Spleen (tissue), 11 donors: ENCODE results near the gene FCRL3. TPM values are rescaled to one million over a fixed set of nuclear protein-coding genes. Genes with fewer than 3 reads are reported as not detected.

ENCODE experiments used
- DNase-seq: peaks from one replicate; pipeline ENCODE4 v3.0.0-alpha.2; 2020
- H3K27ac ChIP-seq, 8 donors: fragments of 200-600 bp; sonication (generic) in 7 of 8; 1 replicate in 4 of 8; 2 replicates in 4 of 8; pipeline versions ENCODE4 v1.5.0 to v1.8.0; 2016 to 2021; ENCODE audit warnings: inconsistent platforms in 4 of 8, mild to moderate bottlenecking in 4 of 8, moderate library complexity in 1 of 8
- H3K27me3 ChIP-seq, 7 donors: fragments of 200-600 bp; sonication (generic) in 6 of 7; replicated peaks in 1 of 7; 1 replicate in 4 of 7; 2 replicates in 3 of 7; pipeline versions ENCODE4 v1.5.0 to v1.8.0; 2016 to 2021; ENCODE audit warnings: inconsistent platforms in 3 of 7, mild to moderate bottlenecking in 1 of 7
- H3K36me3 ChIP-seq, 6 donors: fragments of 200-600 bp; sonication (generic) in 5 of 6; 1 replicate in 4 of 6; 2 replicates in 2 of 6; pipeline versions ENCODE4 v1.5.0 to v1.8.0; 2016 to 2021; ENCODE audit warnings: inconsistent platforms in 2 of 6
- H3K4me1 ChIP-seq, 6 donors: fragments of 200-600 bp; sonication (generic) in 5 of 6; 1 replicate in 3 of 6; 2 replicates in 3 of 6; pipeline versions ENCODE4 v1.5.0 to v1.8.0; 2016 to 2021; ENCODE audit warnings: inconsistent platforms in 3 of 6
- H3K4me3 ChIP-seq, 8 donors: fragments of 200-600 bp; sonication (generic) in 7 of 8; 1 replicate in 4 of 8; 2 replicates in 4 of 8; pipeline versions ENCODE4 v1.5.0 to v1.8.0; 2016 to 2021; ENCODE audit warnings: inconsistent platforms in 4 of 8, mild to moderate bottlenecking in 4 of 8, moderate library complexity in 2 of 8
- H3K9me3 ChIP-seq, 8 donors: fragments of 200-600 bp; sonication (generic) in 7 of 8; 1 replicate in 4 of 8; 2 replicates in 4 of 8; pipeline versions ENCODE4 v1.5.0 to v1.8.0; 2016 to 2021; ENCODE audit warnings: inconsistent platforms in 4 of 8
- POLR2A ChIP-seq, 3 donors: fragments of 450-650 bp; IDR thresholded peaks; one replicate each; pipeline ENCODE4 v1.5.1; 2017; ENCODE audit warnings: antibody characterized with exemption in 3 of 3, mild to moderate bottlenecking in 1 of 3
- POLR2AphosphoS5 ChIP-seq, 3 donors: sonication (generic); formaldehyde crosslinking; IDR thresholded peaks; one replicate each; pipeline ENCODE4 v1.5.1; 2017; ENCODE audit warnings: antibody characterized with exemption in 3 of 3
- WGBS, 5 donors: extraction: QIAGEN DNeasy Blood & Tissue Kit in 3 of 5; methylation state at CpG; one replicate each; pipeline versions ENCODE4 v1.1.5 to v1.1.7; 2013 to 2018; 5-methylcytosine and 5-hydroxymethylcytosine counted together
- intact Hi-C: fragments of 100-400 bp; cut with DNase I; formaldehyde crosslinking; loops from one replicate; pipeline ENCODE4 v1.15.0; 2023; ENCODE audit warnings: low total_unique reads
- polyA plus RNA-seq, 3 donors: library from polyadenylated mRNA; stranded (reverse); fragments of 200-250 nt; gene quantifications; one replicate each; pipeline ENCODE4 v1.2.1, GENCODE V29; 2013
- total RNA-seq, 7 donors: library from RNA; depleted of rRNA in 3 of 7; stranded (reverse); fragments of >200 nt in 3 of 7; fragmentation: NEBNext Ultra II Directional in 4 of 7; extraction: Animal tissue kit (Norgen Biotek cat#: 25700) in 4 of 7; gene quantifications; one replicate each; pipeline versions ENCODE4 v1.1.0 to v1.2.1, GENCODE V29; 2016 to 2021
- TF ChIP-seq, protein P1 (sequence below), 11 experiments: fragments of 200-600 bp in 7 of 11; fragments of 450-650 bp in 4 of 11; sonication (generic) in 4 of 11; IDR thresholded peaks in 8 of 11; conservative IDR thresholded peaks in 3 of 11; 1 replicate in 7 of 11; 2 replicates in 4 of 11; pipeline versions ENCODE4 v1.4.0 to v1.8.0; 2016 to 2021; ENCODE audit warnings: antibody characterized with exemption in 11 of 11, inconsistent platforms in 4 of 11, mild to moderate bottlenecking in 1 of 11
- donor health status: healthy with polysubstance abuse.
- donor health status: DM: no; HTN: no; CAD: no; lungs with moderate emphysema.
- donor health status: DM: no; HTN: no; CAD: no.
- donor health status: Bipolar disorder and iron deficiency.
- donor health status: healthy.
- donor health status: DM: no; HTN: no; CAD: no.
- donor health status: DM: yes; HTN: yes; CAD: no.

The FCRL3 gene
- total and polyA plus RNA-seq, 10 donors: 24.0 to 110 (median 55.8) TPM

DNA sequence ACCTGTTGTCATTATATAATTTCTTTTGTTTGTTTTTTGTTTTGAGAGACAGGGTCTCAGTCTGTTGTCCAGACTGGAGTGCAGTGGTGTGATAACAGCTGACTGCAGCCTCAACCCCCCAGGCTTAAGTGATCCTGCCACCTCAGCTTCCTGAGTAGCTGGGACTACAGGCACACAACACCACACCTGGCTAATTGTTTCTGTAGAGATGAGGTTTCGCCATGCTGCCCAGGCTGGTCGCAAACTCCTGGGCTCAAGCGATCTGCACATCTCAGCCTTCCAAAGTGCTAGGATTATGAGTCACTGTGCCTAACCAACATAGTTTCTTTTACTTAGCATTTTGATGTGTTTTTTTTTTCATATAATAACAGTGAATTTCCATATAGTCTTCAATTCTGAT is 52.3 kb downstream of the FCRL3 start:
- Histone ChIP-seq H3K9me3 (no peaks in the 10 kb centered on the region), H3K4me3 (no peak overlapping the region), H3K27ac (no peak overlapping the region), H3K4me1 (peaks cover 3 to 39% (median 28%) of the 10 kb centered on the region in 6 donors), H3K36me3 (no peaks in the 10 kb centered on the region), H3K27me3 (no peaks in the 10 kb centered on the region)
- WGBS, 5 donors: 87 to 91% (median 88%) methylated on average over 3 of the region's 3 CpGs
- TF ChIP-seq POLR2A (IDR thresholded peaks at IDR 0.05) (no peak), POLR2AphosphoS5 (IDR thresholded peaks at IDR 0.05) (no peak)
- TF ChIP-seq, protein P1, sequence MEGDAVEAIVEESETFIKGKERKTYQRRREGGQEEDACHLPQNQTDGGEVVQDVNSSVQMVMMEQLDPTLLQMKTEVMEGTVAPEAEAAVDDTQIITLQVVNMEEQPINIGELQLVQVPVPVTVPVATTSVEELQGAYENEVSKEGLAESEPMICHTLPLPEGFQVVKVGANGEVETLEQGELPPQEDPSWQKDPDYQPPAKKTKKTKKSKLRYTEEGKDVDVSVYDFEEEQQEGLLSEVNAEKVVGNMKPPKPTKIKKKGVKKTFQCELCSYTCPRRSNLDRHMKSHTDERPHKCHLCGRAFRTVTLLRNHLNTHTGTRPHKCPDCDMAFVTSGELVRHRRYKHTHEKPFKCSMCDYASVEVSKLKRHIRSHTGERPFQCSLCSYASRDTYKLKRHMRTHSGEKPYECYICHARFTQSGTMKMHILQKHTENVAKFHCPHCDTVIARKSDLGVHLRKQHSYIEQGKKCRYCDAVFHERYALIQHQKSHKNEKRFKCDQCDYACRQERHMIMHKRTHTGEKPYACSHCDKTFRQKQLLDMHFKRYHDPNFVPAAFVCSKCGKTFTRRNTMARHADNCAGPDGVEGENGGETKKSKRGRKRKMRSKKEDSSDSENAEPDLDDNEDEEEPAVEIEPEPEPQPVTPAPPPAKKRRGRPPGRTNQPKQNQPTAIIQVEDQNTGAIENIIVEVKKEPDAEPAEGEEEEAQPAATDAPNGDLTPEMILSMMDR (IDR thresholded peaks at IDR 0.05 in 8 of 11, conservative IDR thresholded peaks at IDR 0.05 in 3 of 11): no peak
- DNase-seq: no peak
- intact Hi-C loops: no loop called here

DNA sequence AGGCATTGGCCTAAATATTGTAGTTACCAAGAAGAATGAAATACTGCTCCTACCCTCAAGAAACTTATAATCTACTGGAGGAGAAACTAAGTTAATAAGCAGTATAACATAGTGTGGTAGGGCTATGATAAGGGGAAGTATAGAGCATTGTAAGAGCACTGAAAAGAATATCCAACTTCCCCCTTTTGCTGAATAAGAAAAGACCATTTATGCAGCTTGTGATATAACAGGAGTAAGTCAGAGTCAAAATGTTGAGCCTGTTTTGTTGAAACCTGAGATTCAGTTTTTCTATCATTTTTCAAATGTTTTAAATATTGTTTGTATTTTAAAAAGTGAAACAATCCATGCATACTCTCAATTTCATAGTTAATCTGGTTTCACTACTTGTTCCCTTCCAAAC is 54.4 kb downstream of the FCRL3 start:
- Histone ChIP-seq H3K4me3 (no peak overlapping the region), H3K27me3 (no peaks in the 10 kb centered on the region), H3K4me1 (peaks cover 3 to 17% (median 9%) of the 10 kb centered on the region in 6 donors), H3K27ac (no peak overlapping the region), H3K36me3 (no peaks in the 10 kb centered on the region), H3K9me3 (no peaks in the 10 kb centered on the region)
- no peak for DNase-seq
- TF ChIP-seq, protein P1 (IDR thresholded peaks at IDR 0.05 in 8 of 11, conservative IDR thresholded peaks at IDR 0.05 in 3 of 11): no peak
- TF ChIP-seq POLR2AphosphoS5 (IDR thresholded peaks at IDR 0.05) (no peak), POLR2A (IDR thresholded peaks at IDR 0.05) (no peak)
- intact Hi-C loops: no loop called here

DNA sequence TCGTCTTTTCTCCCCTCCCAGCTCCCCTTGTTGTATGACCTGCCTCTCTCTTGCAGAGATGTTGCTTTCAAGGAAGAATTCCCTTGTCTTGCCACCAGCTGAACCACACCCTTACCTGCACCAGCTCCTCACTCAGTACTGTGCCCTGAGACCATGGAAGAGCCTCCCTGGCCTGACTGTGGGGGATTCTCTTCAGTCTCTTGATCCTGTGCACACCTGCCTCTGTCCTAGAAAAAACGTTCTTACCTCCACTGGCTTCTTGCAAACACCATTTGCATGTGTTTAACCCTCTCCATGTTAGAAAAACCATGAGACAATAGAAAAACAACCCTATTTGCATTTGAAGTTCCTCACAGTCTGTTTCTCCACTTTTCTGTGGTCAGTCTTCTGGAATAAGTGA is 59.4 kb downstream of the FCRL3 start:
- no peaks in the 10 kb centered on the region for H3K9me3 ChIP-seq
- WGBS, 5 donors: 50 to 68% (median 60%) methylated on average over 2 of the region's 2 CpGs
- H3K36me3 ChIP-seq: no peaks in the 10 kb centered on the region
- no peaks in the 10 kb centered on the region for H3K27me3 ChIP-seq
- TF ChIP-seq, protein P1 (IDR thresholded peaks at IDR 0.05 in 8 of 11, conservative IDR thresholded peaks at IDR 0.05 in 3 of 11): no peak
- no peak for TF ChIP-seq POLR2AphosphoS5 (IDR thresholded peaks at IDR 0.05)
- no peak overlapping the region for H3K4me3 ChIP-seq
- H3K27ac ChIP-seq: no peak overlapping the region
- peaks cover 3 to 10% (median 5%) of the 10 kb centered on the region in 6 donors for H3K4me1 ChIP-seq
- DNase-seq: no peak
- intact Hi-C loops: no loop called here

DNA sequence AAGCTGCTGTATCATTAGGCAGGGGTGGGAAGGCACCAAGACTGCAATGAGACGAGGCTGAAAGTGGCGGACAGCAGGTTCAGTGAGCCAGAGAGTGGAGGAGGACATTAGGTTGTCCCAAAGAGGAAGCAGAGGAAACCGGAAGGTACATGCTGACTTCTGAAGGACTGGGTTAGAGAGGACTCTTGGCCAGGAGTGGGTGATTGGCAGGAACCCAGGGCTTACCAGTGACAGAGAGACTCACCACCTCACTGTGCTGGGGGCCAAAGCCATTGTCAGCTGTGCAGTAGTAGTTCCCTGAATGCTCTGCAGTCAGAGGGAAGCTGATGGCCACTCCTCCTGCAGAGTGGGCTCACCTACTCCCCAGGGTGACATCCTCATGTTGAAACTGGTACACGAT is 60.8 kb downstream of the FCRL3 start:
- Histone ChIP-seq H3K27me3 (no peaks in the 10 kb centered on the region), H3K4me1 (no peaks in the 10 kb centered on the region), H3K27ac (no peak overlapping the region), H3K9me3 (no peaks in the 10 kb centered on the region), H3K36me3 (no peaks in the 10 kb centered on the region), H3K4me3 (no peak overlapping the region)
- TF ChIP-seq POLR2AphosphoS5 (IDR thresholded peaks at IDR 0.05) (no peak), POLR2A (IDR thresholded peaks at IDR 0.05) (no peak)
- TF ChIP-seq, protein P1 (IDR thresholded peaks at IDR 0.05 in 8 of 11, conservative IDR thresholded peaks at IDR 0.05 in 3 of 11): no peak
- DNase-seq: no peak
- 51 to 66% (median 63%) methylated on average over 4 of the region's 4 CpGs for WGBS, 5 donors
- intact Hi-C loops: no loop called here
